Suprapubic skin (tissue), 4 donors: Measurements from ENCODE around the gene KLKB1. TPM values are rescaled to one million over a fixed set of nuclear protein-coding genes. Genes with fewer than 3 reads are reported as not detected.

ENCODE experiments used
- DNase-seq, 2 donors: peaks; one replicate each; pipeline ENCODE4 v3.0.0-alpha.2; 2019; ENCODE audit warnings: low spot score in 2 of 2
- H3K27ac ChIP-seq: fragments of 200-600 bp; sonication (generic); one replicate; pipeline ENCODE4 v1.5.1; 2019
- H3K27me3 ChIP-seq: fragments of 200-600 bp; sonication (generic); one replicate; pipeline ENCODE4 v1.5.1; 2019
- H3K36me3 ChIP-seq: fragments of 200-600 bp; sonication (generic); one replicate; pipeline ENCODE4 v1.5.1; 2019
- H3K4me1 ChIP-seq: fragments of 200-600 bp; sonication (generic); one replicate; pipeline ENCODE4 v1.5.1; 2019
- H3K4me3 ChIP-seq: fragments of 200-600 bp; sonication (generic); one replicate; pipeline ENCODE4 v1.5.1; 2019; ENCODE audit warnings: mild to moderate bottlenecking
- H3K9me3 ChIP-seq: fragments of 200-600 bp; sonication (generic); one replicate; pipeline ENCODE4 v1.5.1; 2019
- CTCF ChIP-seq, 2 donors: fragments of 200-600 bp in 1 of 2; fragments of 450-650 bp in 1 of 2; sonication (generic) in 1 of 2; IDR thresholded peaks; one replicate each; pipeline ENCODE4 v1.5.1; 2016 to 2019; ENCODE audit warnings: antibody characterized with exemption in 2 of 2, mild to moderate bottlenecking in 1 of 2, moderate library complexity in 1 of 2
- EP300 ChIP-seq: sonication (generic); formaldehyde crosslinking; IDR thresholded peaks from one replicate; pipeline ENCODE4 v1.6.1; 2017; ENCODE audit warnings: antibody characterized with exemption
- POLR2A ChIP-seq, 2 donors: fragments of 450-650 bp; IDR thresholded peaks; one replicate each; pipeline ENCODE4 v1.6.1; 2017; ENCODE audit warnings: antibody characterized with exemption in 2 of 2, mild to moderate bottlenecking in 2 of 2, moderate library complexity in 2 of 2
- POLR2AphosphoS5 ChIP-seq, 3 donors: sonication (generic); formaldehyde crosslinking; IDR thresholded peaks; one replicate each; pipeline ENCODE4 v1.6.1; 2017; ENCODE audit warnings: antibody characterized with exemption in 3 of 3
- WGBS: methylation state at CpG from one replicate; pipeline ENCODE4 v1.1.5; 2018; 5-methylcytosine and 5-hydroxymethylcytosine counted together
- total RNA-seq, 4 donors: library from RNA; depleted of rRNA; stranded (reverse); fragments of >200 nt; gene quantifications; one replicate each; pipeline ENCODE4 v1.1.0, GENCODE V29; 2016

The KLKB1 gene
- total RNA-seq, 4 donors from 2014 or later = not detected

DNA sequence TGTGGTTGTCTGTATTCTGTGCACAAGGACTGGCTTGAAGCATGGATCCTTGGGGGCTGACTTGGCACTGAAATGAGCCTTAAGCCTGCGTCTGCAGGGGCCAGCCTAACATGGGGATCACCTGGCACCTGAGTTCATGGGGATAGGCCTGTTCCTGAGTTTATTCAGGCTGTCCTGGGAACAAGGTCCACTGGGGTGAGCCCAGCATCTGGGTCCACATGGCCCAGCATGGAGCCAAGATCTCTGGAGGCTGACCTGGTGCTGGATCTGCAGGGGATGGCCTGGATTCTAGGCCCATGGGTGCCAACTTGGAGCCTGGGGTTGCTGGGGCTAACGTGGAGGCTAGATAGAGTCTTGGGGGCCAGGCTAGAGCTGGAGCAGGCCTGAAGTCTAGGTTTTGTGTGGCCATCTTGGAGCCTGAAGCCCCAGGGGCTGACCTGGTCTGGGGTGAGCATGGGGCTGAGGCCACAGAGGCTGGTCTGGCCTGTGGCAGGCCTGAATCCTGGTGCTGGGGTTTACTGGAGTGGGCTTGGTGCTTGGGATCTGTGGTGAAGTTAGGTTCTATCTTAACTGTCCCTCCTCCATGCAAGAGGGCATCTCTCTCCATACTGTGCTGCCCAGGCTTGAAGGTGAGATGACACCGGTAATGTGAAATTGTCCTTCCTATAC lies 652 bp upstream of the KLKB1 start:
- TF ChIP-seq POLR2A (IDR thresholded peaks at IDR 0.05) (no peak), CTCF (IDR thresholded peaks at IDR 0.05) (no peak), EP300 (no peak), POLR2AphosphoS5 (IDR thresholded peaks at IDR 0.05) (no peak)
- peaks cover 8% of the 10 kb centered on the region for H3K9me3 ChIP-seq
- H3K4me1 ChIP-seq = no peaks in the 10 kb centered on the region
- H3K4me3 ChIP-seq = no peak overlapping the region
- no peak for DNase-seq
- no peaks in the 10 kb centered on the region for H3K36me3 ChIP-seq
- H3K27ac ChIP-seq = no peak overlapping the region
- H3K27me3 ChIP-seq = no peaks in the 10 kb centered on the region
- WGBS = 96% methylated on average over 2 of the region's 3 CpGs

- 24% methylated on average over 2 of the region's 2 CpGs for WGBS
- H3K27me3 ChIP-seq = no peaks in the 10 kb centered on the region
- H3K36me3 ChIP-seq = no peaks in the 10 kb centered on the region
- H3K27ac ChIP-seq = no peak overlapping the region
- no peaks in the 10 kb centered on the region for H3K4me1 ChIP-seq
- TF ChIP-seq EP300 (no peak), CTCF (IDR thresholded peaks at IDR 0.05) (no peak), POLR2A (IDR thresholded peaks at IDR 0.05) (no peak), POLR2AphosphoS5 (IDR thresholded peaks at IDR 0.05) (no peak)
- no peak for DNase-seq
- no peak overlapping the region for H3K4me3 ChIP-seq
- peaks cover 8% of the 10 kb centered on the region for H3K9me3 ChIP-seq
Observed at GRCh38 chr4:186227744-186228513, 622 bp downstream of the KLKB1 start.

GRCh38 chr4:186228514-186228894 lies 1.2 kb downstream of the KLKB1 start:
- no peak overlapping the region for H3K4me3 ChIP-seq
- peaks cover 8% of the 10 kb centered on the region for H3K9me3 ChIP-seq
- 69% methylated on average over 2 of the region's 2 CpGs for WGBS
- no peak for DNase-seq
- no peaks in the 10 kb centered on the region for H3K4me1 ChIP-seq
- no peaks in the 10 kb centered on the region for H3K36me3 ChIP-seq
- no peaks in the 10 kb centered on the region for H3K27me3 ChIP-seq
- no peak for TF ChIP-seq CTCF (IDR thresholded peaks at IDR 0.05)
- TF ChIP-seq EP300 = no peak
- no peak for TF ChIP-seq POLR2A (IDR thresholded peaks at IDR 0.05)
- TF ChIP-seq POLR2AphosphoS5 (IDR thresholded peaks at IDR 0.05) = no peak
- H3K27ac ChIP-seq = no peak overlapping the region

DNA sequence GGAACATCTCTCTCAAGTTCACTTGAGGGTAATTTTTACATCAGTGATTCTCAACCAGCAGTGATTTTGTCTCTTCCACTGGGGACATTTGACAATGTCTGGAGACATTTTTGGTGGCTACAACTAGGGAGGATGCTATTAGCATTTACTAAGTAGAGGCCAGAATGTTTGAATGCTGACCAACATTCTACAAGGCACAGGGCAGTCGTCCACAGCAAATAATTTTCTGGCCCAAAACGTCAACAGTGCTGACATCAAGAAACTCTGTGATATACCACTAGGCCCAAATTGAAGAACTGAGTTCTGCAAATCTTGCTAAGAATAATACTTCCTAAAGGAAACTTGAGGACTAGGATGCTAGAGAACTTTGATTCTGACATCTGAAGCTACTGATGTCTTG lies 7.1 kb downstream of the KLKB1 start:
- no peak for DNase-seq
- H3K27me3 ChIP-seq = no peaks in the 10 kb centered on the region
- no peak overlapping the region for H3K27ac ChIP-seq
- 64% methylated on average over 2 of the region's 2 CpGs for WGBS
- no peak overlapping the region for H3K4me3 ChIP-seq
- no peaks in the 10 kb centered on the region for H3K36me3 ChIP-seq
- no peaks in the 10 kb centered on the region for H3K9me3 ChIP-seq
- TF ChIP-seq EP300 = no peak
- no peak for TF ChIP-seq CTCF (IDR thresholded peaks at IDR 0.05)
- no peak for TF ChIP-seq POLR2AphosphoS5 (IDR thresholded peaks at IDR 0.05)
- TF ChIP-seq POLR2A (IDR thresholded peaks at IDR 0.05) = no peak
- H3K4me1 ChIP-seq = no peaks in the 10 kb centered on the region

DNA sequence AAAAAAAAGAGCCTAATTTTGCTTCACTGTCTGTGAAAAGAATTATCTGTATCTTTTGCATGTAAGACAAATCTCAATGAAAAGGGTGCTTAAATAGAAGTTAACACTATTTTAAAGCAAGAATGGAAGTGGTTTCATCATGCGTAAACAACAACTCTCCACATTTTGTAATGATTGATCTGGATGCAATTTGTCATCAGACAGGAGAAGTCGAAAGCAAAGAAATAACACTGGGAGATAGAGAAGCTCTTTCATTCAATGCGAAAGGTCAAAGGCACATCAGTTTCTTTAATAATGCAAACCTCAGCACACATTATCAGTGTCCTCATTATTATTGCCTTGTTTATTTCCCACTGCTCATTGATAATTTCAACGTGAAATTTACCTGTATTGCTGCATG lies 8.8 kb downstream of the KLKB1 start:
- WGBS = 86% methylated on average over 4 of the region's 4 CpGs
- DNase-seq = no peak
- TF ChIP-seq CTCF (IDR thresholded peaks at IDR 0.05) (no peak), POLR2A (IDR thresholded peaks at IDR 0.05) (no peak), EP300 (no peak)

More for the DNA sequence above, 8.8 kb downstream of the KLKB1 start:
- no peaks in the 10 kb centered on the region for H3K27me3 ChIP-seq
- H3K4me3 ChIP-seq = no peak overlapping the region
- H3K27ac ChIP-seq = no peak overlapping the region
- no peaks in the 10 kb centered on the region for H3K4me1 ChIP-seq
- no peaks in the 10 kb centered on the region for H3K36me3 ChIP-seq
- no peaks in the 10 kb centered on the region for H3K9me3 ChIP-seq
